Coronary artery (tissue), 2 donors: Measurements from ENCODE around the gene MS4A3.

Experiments
- DNase-seq: peaks from one replicate; pipeline ENCODE4 v3.0.0-alpha.2; 2017; ENCODE audit warnings: low spot score
- H3K27ac ChIP-seq, 2 donors: fragments of 200-600 bp; sonication (generic); one replicate each; pipeline ENCODE4 v1.5.1; 2016 to 2019
- H3K4me3 ChIP-seq: fragments of 200-600 bp; sonication (generic); 2 replicates; pipeline ENCODE4 v1.5.1; 2016; ENCODE audit warnings: mild to moderate bottlenecking, moderate library complexity
- CTCF ChIP-seq: fragments of 200-600 bp; sonication (generic); IDR thresholded peaks from one replicate; pipeline ENCODE4 v1.5.1; 2019; ENCODE audit warnings: antibody characterized with exemption

The MS4A3 gene

GRCh38 chr11:60077981-60078380 lies 21.5 kb downstream of the MS4A3 start:
- no peak for DNase-seq
- no peak for TF ChIP-seq CTCF
- Histone ChIP-seq H3K27ac (no peak overlapping the region), H3K4me3 (no peak overlapping the region)

GRCh38 chr11:60078745-60079144 lies 22.3 kb downstream of the MS4A3 start:
- no peak for DNase-seq
- TF ChIP-seq CTCF = no peak
- H3K4me3 ChIP-seq = no peak overlapping the region
- no peak overlapping the region for H3K27ac ChIP-seq

- Histone ChIP-seq H3K27ac (no peak overlapping the region), H3K4me3 (no peak overlapping the region)
- DNase-seq = no peak
- TF ChIP-seq CTCF = no peak
Measured at GRCh38 chr11:60080535-60080934, 24.1 kb downstream of the MS4A3 start.

GRCh38 chr11:60084631-60085273 lies 28.3 kb downstream of the MS4A3 start:
- H3K27ac ChIP-seq = no peak overlapping the region
- no peak overlapping the region for H3K4me3 ChIP-seq
- TF ChIP-seq CTCF = no peak
- no peak for DNase-seq

- H3K27ac ChIP-seq = no peak overlapping the region
- H3K4me3 ChIP-seq = no peak overlapping the region
- DNase-seq = no peak
- TF ChIP-seq CTCF = no peak
Measured at GRCh38 chr11:60085909-60086308, 29.4 kb downstream of the MS4A3 start.

GRCh38 chr11:60087239-60087638 lies 30.8 kb downstream of the MS4A3 start:
- Histone ChIP-seq H3K4me3 (no peak overlapping the region), H3K27ac (no peak overlapping the region)
- no peak for TF ChIP-seq CTCF
- no peak for DNase-seq

GRCh38 chr11:60088364-60088763 lies 31.9 kb downstream of the MS4A3 start, which contains the start of gene MS4A2:
Gene MS4A2, plus strand, starts transcription at chr11:60088664. Its CDS starts 102 bp downstream, at chr11:60088766.
- Histone ChIP-seq H3K27ac (no peak within 1 kb of the TSS), H3K4me3 (no peak within 1 kb of the TSS)
- DNase-seq = no peak
- no peak for TF ChIP-seq CTCF
